Brain microvascular endothelial cell (primary cell): ENCODE data around the gene SLC25A21.

Experiments used
- DNase-seq: peaks from one replicate; pipeline ENCODE4 v3.0.0-alpha.2; 2020
- H3K27ac ChIP-seq: fragments of 250-450 bp; sonication (Bioruptor Pico); 2 replicates; pipeline ENCODE4 v1.5.1; 2020; ENCODE audit warnings: mild to moderate bottlenecking, moderate library complexity
- H3K27me3 ChIP-seq: fragments of 250-450 bp; sonication (Bioruptor Pico); replicated peaks from 2 replicates; pipeline ENCODE4 v1.5.1; 2020; ENCODE audit warnings: mild to moderate bottlenecking
- H3K36me3 ChIP-seq: fragments of 250-450 bp; sonication (Bioruptor Pico); replicated peaks from 2 replicates; pipeline ENCODE4 v1.5.1; 2020; ENCODE audit warnings: mild to moderate bottlenecking
- H3K4me3 ChIP-seq: 2 replicates; pipeline ENCODE4 v1.5.1; 2011; ENCODE audit warnings: low read depth, mild to moderate bottlenecking, control low read depth, low read length, moderate library complexity
- in situ Hi-C: cut with HindIII; loops from 2 replicates; pipeline ENCODE4 v1.10.0; 2017; ENCODE audit warnings: low sequenced_read_pairs, low pct_ligation_motif_present
- TF ChIP-seq, protein P1 (sequence below): IDR thresholded peaks from 2 replicates; pipeline ENCODE4 v1.5.1; 2011; ENCODE audit warnings: low read depth, mild to moderate bottlenecking, moderate library complexity, low read length, control low read depth, inconsistent platforms; ENCODE audit errors: missing control alignments

The SLC25A21 gene

DNA sequence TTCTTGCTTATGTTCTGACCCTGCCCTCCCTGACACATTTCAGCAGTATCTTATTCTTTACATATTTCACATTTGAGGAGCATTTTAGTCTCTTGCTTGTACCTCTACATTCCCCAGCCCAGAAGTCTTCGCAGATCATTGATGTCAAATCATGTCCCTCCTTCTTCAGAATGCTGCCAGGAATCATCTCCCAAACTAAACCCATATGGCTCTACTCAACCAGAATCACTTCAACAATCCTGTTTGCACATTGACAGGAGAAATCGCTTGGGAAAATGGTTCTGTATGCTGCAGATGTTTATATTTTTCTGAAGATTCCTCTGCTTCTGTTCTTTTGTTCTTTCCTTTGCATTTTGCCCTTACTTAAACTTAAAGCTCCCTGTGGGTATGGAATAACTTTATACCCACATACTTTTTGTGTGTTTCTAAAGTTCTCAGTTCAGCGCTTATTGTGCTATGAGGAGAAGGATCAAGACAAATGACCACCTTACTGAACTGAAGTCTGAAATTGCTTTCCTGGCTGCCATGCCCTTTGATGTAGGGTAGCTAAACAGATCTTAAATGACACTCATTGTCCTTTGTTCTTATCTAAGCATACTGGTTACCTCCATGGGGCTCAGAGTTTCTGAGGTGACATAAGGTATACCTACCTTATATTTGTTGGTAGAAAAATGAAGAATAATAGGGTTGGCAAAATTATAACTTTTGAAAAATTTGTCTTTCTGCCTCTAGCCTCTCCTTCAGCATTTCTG is 134.6 kb downstream of the SLC25A21 start:
- Histone ChIP-seq H3K27me3 (no peaks in the 10 kb centered on the region), H3K27ac (no peak overlapping the region), H3K4me3 (no peak overlapping the region), H3K36me3 (no peaks in the 10 kb centered on the region)
- in situ Hi-C loops: no loop called here
- TF ChIP-seq, protein P1, sequence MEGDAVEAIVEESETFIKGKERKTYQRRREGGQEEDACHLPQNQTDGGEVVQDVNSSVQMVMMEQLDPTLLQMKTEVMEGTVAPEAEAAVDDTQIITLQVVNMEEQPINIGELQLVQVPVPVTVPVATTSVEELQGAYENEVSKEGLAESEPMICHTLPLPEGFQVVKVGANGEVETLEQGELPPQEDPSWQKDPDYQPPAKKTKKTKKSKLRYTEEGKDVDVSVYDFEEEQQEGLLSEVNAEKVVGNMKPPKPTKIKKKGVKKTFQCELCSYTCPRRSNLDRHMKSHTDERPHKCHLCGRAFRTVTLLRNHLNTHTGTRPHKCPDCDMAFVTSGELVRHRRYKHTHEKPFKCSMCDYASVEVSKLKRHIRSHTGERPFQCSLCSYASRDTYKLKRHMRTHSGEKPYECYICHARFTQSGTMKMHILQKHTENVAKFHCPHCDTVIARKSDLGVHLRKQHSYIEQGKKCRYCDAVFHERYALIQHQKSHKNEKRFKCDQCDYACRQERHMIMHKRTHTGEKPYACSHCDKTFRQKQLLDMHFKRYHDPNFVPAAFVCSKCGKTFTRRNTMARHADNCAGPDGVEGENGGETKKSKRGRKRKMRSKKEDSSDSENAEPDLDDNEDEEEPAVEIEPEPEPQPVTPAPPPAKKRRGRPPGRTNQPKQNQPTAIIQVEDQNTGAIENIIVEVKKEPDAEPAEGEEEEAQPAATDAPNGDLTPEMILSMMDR: no peak
- DNase-seq: no peak

DNA sequence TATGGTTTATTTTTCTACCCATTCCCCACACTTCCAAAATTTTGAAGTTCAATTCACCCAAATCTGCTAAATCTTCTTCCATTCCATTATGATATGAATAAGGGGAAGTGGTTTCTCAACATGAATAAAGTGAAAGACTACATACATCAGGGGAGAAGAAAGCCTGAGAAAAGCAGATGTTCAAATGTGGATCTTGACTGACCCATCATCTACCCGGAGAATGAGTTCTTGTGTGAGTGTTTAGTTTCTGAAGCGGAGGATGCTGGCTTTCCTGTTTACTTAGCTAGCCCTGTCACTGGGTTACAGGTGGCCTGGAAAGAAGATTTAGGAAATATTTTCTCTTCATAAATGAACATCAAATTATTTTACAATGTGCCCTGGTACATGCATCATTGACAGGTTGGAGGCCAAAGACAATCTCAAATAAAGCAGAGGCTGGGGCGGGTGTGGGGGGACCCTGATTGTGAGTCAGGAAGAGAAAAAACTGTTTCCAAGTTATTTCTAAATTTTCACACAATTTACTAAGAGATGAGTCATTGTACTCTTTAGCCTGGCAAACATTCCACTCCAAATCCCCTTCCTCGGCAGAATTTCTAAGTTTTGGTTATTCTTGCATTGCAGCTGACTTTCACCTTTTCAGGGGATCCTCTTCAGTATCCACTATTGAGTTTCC is 135.6 kb downstream of the SLC25A21 start:
- in situ Hi-C loops: no loop called here

DNA sequence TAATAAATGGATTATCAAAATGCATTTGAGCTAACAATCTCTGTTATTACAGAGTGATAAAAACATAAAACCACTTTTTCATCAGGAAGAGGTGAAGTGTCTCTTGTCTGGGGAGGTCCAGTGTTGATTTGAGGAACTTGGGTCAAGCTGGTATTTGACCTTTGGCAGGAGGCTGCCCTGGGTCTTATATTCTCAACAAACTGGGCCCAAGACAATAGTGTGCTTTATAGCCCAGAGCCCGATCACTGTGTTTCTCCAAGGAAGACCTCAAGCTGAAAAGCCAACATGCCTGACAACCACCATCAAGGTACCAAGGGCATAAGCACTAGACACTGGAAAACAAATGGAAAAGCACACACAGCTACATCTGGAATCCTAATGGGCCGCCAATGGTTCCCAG is 137.0 kb downstream of the SLC25A21 start:
- H3K27ac ChIP-seq: no peak overlapping the region
- no peak for DNase-seq
- no peaks in the 10 kb centered on the region for H3K27me3 ChIP-seq
- no peaks in the 10 kb centered on the region for H3K36me3 ChIP-seq
- TF ChIP-seq, protein P1: no peak
- in situ Hi-C loops: no loop called here
- no peak overlapping the region for H3K4me3 ChIP-seq

More for the DNA sequence above, 135.6 kb downstream of the SLC25A21 start:
- TF ChIP-seq, protein P1: no peak
- H3K36me3 ChIP-seq: no peaks in the 10 kb centered on the region
- no peak overlapping the region for H3K4me3 ChIP-seq
- DNase-seq: no peak
- no peaks in the 10 kb centered on the region for H3K27me3 ChIP-seq
- H3K27ac ChIP-seq: no peak overlapping the region

DNA sequence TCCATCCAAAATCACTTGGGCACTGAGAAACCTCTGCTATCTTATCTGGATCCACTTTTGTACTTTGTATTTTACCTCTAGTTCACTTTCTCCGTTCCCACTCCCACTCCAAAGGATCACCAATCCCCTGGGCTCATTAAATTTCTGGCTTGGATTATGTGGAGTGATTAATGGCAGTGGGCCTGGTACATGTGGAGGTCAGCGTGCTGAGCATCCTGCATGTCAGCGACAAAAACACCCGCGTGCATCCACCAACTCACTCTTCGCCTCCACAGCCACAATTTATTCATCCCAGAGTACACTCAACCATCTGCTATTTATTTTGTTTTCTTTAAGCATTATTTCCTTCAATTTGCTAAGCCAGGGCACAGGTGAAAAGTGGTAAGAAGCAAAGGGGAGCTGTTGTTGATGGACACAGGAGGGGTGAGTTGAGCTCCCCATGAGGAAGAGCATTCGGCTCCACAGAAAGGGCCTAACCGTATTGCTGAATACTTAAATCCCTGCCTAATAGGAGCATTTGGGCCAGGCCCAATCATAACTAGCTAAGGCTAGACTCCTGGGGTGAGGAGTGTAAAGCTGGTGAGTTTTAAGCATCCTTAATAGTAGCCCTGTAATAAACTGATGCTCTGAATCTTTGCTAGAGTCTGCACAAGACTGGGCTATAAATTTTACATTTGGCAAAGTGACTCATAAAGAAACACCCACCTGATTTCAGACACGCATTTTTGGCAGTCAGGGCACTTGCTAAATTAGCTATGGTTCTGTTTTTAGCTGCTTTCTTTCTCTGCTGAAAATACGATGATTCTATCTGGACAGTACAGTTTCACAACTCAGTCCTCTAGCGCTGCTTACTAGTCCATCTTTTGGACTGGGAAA is 137.8 kb downstream of the SLC25A21 start:
- DNase-seq: no peak
- Histone ChIP-seq H3K27me3 (no peaks in the 10 kb centered on the region), H3K36me3 (no peaks in the 10 kb centered on the region), H3K27ac (no peak overlapping the region), H3K4me3 (no peak overlapping the region)
- in situ Hi-C loops: no loop called here
- TF ChIP-seq, protein P1: no peak

DNA sequence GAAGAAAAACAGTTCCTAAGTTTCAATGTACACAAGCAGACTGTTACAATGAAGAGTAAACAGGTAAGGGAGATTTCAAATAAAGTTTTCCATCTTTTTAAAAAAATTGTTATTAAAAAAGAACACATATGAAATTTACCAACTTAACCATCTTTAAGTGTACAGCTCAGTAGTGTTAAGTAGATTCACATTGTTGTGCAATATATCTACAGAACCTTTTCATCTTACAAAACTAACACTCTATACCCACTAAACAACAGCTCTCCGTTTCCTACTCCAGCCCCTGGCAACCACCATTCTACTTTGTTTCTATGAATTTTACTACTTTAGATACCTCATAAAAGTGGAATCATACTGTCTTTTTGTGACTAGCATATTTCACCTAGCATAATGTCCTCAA is 139.5 kb downstream of the SLC25A21 start:
- H3K4me3 ChIP-seq: no peak overlapping the region

More for the DNA sequence above, 139.5 kb downstream of the SLC25A21 start:
- TF ChIP-seq, protein P1: no peak
- in situ Hi-C loops: no loop called here
- no peaks in the 10 kb centered on the region for H3K36me3 ChIP-seq
- no peak overlapping the region for H3K27ac ChIP-seq
- no peak for DNase-seq
- no peaks in the 10 kb centered on the region for H3K27me3 ChIP-seq
